ENCODE measurements around the gene ZP2. TPM values are rescaled to one million over a fixed set of nuclear protein-coding genes. Genes with fewer than 3 reads are reported as not detected.

ZP2 gene
- total and polyA plus RNA-seq, 10 donors = not detected

- H3K36me3 ChIP-seq = no peaks in the 10 kb centered on the region
- H3K27ac ChIP-seq = no peak overlapping the region
- 59 to 73% (median 68%) methylated on average over 7 of the region's 7 CpGs for WGBS, 5 donors
- no peaks in the 10 kb centered on the region for H3K9me3 ChIP-seq
- H3K4me3 ChIP-seq = no peak overlapping the region
- intact Hi-C loops (cut with DNase I; ENCODE audit: low total_unique reads) = no loop called here
- no peak for DNase-seq
- peaks cover 0 to 44% (median 0%) of the 10 kb centered on the region in 7 donors for H3K27me3 ChIP-seq (replicated peaks in 1 of 7)
- H3K4me1 ChIP-seq = no peaks in the 10 kb centered on the region
- no peak for TF ChIP-seq POLR2AphosphoS5 (IDR thresholded peaks at IDR 0.05)
- no peak for TF ChIP-seq POLR2A (IDR thresholded peaks at IDR 0.05)
- no peak for TF ChIP-seq CTCF (IDR thresholded peaks at IDR 0.05 in 8 of 11, conservative IDR thresholded peaks at IDR 0.05 in 3 of 11)
Measured at GRCh38 chr16:21218153-21218552, 6.8 kb upstream of the ZP2 start.

GRCh38 chr16:21217121-21217520 is 5.7 kb upstream of the ZP2 start:
- Histone ChIP-seq H3K27me3 (replicated peaks in 1 of 7) (peaks cover 0 to 42% (median 0%) of the 10 kb centered on the region in 7 donors), H3K4me1 (no peaks in the 10 kb centered on the region), H3K36me3 (no peaks in the 10 kb centered on the region), H3K9me3 (no peaks in the 10 kb centered on the region), H3K4me3 (no peak overlapping the region), H3K27ac (no peak overlapping the region)
- WGBS, 5 donors = 66 to 85% (median 75%) methylated on average over 2 of the region's 2 CpGs
- TF ChIP-seq POLR2A (IDR thresholded peaks at IDR 0.05) (no peak), CTCF (IDR thresholded peaks at IDR 0.05 in 8 of 11, conservative IDR thresholded peaks at IDR 0.05 in 3 of 11) (no peak), POLR2AphosphoS5 (IDR thresholded peaks at IDR 0.05) (no peak)
- intact Hi-C loops (cut with DNase I; ENCODE audit: low total_unique reads) = no loop called here
- no peak for DNase-seq

- Histone ChIP-seq H3K27ac (no peak overlapping the region), H3K9me3 (no peaks in the 10 kb centered on the region), H3K36me3 (no peaks in the 10 kb centered on the region), H3K4me1 (no peaks in the 10 kb centered on the region), H3K4me3 (no peak overlapping the region), H3K27me3 (replicated peaks in 1 of 7) (peaks cover 0 to 49% (median 0%) of the 10 kb centered on the region in 7 donors)
- TF ChIP-seq POLR2AphosphoS5 (IDR thresholded peaks at IDR 0.05) = no peak
- no peak for TF ChIP-seq CTCF (IDR thresholded peaks at IDR 0.05 in 8 of 11, conservative IDR thresholded peaks at IDR 0.05 in 3 of 11)
- no peak for TF ChIP-seq POLR2A (IDR thresholded peaks at IDR 0.05)
- DNase-seq = no peak
- intact Hi-C loops (cut with DNase I; ENCODE audit: low total_unique reads) = no loop called here
- WGBS, 5 donors = 48 to 83% (median 75%) methylated on average over 4 of the region's 4 CpGs
Measured at GRCh38 chr16:21214086-21214485, 2.7 kb upstream of the ZP2 start.

- Histone ChIP-seq H3K9me3 (no peaks in the 10 kb centered on the region), H3K27me3 (replicated peaks in 1 of 7) (peaks cover 0 to 30% (median 0%) of the 10 kb centered on the region in 7 donors), H3K27ac (no peak overlapping the region), H3K4me3 (no peak overlapping the region), H3K36me3 (no peaks in the 10 kb centered on the region), H3K4me1 (no peaks in the 10 kb centered on the region)
- DNase-seq = no peak
- no peak for TF ChIP-seq CTCF (IDR thresholded peaks at IDR 0.05 in 8 of 11, conservative IDR thresholded peaks at IDR 0.05 in 3 of 11)
- no peak for TF ChIP-seq POLR2A (IDR thresholded peaks at IDR 0.05)
- no peak for TF ChIP-seq POLR2AphosphoS5 (IDR thresholded peaks at IDR 0.05)
- 65 to 77% (median 70%) methylated on average over 2 of the region's 2 CpGs for WGBS, 5 donors
- intact Hi-C loops (cut with DNase I; ENCODE audit: low total_unique reads) = no loop called here
Measured at GRCh38 chr16:21208446-21209230, 2.7 kb downstream of the ZP2 start.
